GM12864 (cell line): ENCODE measurements around the gene TTC12.

Experiments used
- DNase-seq: peaks from one replicate; pipeline ENCODE4 v3.0.0-alpha.2; 2011; ENCODE audit warnings: low read depth
- H3K4me3 ChIP-seq: 2 replicates; pipeline ENCODE4 v1.5.1; 2011; ENCODE audit warnings: mild to moderate bottlenecking, low read depth, low read length, control low read depth
- TF ChIP-seq, protein P1 (sequence below): IDR thresholded peaks from 2 replicates; pipeline ENCODE4 v1.5.1; 2011; ENCODE audit warnings: low read depth, mild to moderate bottlenecking, moderate library complexity, low read length, control low read depth, inconsistent platforms; ENCODE audit errors: missing control alignments

Gene TTC12

DNA sequence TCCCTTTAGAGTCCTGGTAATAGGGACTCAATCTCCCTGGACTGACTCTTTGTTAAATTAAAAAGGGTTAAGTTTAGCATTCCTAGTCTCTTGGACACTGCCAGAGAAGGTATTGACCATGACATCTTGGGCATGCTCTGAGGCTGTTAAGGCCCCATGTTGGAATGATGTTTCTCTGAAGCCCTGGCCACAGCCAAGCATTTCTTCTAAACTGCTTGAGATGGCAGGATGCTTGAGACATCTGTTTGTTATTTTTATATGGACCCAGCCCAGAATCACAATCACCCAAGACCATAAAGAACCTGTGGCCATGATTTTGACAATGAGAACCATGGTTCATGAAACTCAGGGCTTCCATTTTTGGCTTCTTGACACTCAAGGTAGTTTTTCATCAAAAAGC lies 67.7 kb downstream of the TTC12 start:
- no peak for DNase-seq
- TF ChIP-seq, protein P1, sequence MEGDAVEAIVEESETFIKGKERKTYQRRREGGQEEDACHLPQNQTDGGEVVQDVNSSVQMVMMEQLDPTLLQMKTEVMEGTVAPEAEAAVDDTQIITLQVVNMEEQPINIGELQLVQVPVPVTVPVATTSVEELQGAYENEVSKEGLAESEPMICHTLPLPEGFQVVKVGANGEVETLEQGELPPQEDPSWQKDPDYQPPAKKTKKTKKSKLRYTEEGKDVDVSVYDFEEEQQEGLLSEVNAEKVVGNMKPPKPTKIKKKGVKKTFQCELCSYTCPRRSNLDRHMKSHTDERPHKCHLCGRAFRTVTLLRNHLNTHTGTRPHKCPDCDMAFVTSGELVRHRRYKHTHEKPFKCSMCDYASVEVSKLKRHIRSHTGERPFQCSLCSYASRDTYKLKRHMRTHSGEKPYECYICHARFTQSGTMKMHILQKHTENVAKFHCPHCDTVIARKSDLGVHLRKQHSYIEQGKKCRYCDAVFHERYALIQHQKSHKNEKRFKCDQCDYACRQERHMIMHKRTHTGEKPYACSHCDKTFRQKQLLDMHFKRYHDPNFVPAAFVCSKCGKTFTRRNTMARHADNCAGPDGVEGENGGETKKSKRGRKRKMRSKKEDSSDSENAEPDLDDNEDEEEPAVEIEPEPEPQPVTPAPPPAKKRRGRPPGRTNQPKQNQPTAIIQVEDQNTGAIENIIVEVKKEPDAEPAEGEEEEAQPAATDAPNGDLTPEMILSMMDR: no peak
- H3K4me3 ChIP-seq: no peak overlapping the region

DNA sequence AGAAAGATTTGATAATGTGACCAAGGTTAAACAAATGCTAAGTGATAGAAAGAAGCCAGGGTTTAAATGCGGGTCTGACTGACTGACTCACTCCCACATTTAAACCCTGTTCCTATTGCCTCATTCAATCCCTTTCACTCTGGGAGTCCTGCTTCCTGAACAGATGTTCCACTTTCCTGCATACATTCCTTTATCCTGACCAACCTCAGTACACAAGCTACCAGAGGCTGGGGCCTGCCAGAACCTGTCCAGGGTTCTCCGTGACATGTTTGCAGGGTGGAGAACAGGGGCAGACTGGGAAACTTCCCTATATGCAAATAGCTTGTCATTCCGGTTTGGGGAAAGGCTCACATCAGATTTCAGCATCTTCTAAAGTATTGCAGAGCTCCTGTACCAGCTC lies 70.2 kb downstream of the TTC12 start:
- no peak overlapping the region for H3K4me3 ChIP-seq
- no peak for DNase-seq
- TF ChIP-seq, protein P1: no peak

DNA sequence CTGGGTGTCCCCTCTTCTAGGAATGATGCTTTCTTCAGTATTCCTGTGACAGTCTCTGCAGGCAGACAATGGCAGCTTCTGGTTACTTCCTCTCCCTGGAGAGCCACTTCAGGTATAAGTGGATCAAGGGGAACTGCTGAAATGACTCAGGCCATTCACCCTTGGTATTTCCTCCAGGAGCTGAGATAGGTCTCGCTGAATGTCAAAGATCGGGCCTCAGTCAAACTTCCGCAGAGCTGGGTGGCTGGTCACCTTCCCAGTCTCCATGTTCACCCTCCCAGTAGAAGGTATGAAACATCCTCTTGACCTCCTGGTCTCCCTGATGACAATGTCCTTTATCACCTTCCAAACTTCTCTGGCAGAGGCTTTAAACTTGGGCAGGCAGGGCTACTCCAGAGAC lies 71.4 kb downstream of the TTC12 start:
- DNase-seq: no peak
- TF ChIP-seq, protein P1: no peak
- H3K4me3 ChIP-seq: no peak overlapping the region

DNA sequence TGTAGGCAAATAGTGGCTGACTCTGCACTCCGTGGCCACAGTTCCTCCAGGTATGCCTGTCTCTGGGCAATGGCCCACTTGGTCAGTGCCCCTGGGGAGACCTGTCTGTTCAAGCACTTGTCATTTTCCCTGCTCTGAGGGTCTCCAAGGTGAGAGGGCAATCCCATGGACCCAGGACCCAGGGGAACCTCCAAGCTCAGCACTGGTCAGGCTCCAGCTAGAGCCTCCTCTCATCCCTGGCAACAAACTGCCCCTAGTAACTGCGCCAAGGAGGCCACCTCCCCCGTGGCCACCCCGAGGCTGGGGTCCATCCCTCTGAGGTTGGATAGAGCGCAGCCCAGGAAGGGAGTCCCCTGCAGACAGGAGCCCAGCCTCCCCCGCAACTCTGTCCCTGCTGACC lies 72.5 kb downstream of the TTC12 start:
- TF ChIP-seq, protein P1: no peak
- H3K4me3 ChIP-seq: no peak overlapping the region
- DNase-seq: no peak

DNA sequence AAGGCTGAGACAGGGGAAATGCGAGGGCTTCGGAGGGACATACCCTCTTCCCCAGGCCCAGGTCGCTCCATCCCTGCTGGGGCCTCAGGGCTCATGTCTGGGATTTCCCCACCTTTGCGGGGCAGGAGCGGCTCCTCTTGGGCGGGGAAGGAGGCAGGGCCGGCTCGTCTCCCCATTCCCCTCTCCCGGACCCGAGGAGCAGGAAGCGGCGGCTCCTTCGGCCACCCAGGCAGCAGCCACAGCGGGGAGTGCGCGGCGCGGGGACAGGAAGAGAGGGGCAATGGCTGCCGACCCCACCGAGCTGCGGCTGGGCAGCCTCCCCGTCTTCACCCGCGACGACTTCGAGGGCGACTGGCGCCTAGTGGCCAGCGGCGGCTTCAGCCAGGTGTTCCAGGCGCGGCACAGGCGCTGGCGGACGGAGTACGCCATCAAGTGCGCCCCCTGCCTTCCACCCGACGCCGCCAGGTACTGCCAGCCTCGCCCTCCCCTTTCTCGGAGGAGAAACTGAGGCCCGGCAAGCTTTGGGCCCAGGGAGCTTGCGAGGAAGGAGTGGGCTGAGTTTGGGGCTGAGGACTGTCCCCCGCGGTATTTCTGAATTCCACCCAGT lies 73.3 kb downstream of the TTC12 start, which contains the start of gene ANKK1:
TSS of gene ANKK1 (plus strand) at position 175 of the 607 bp plus-strand sequence. CDS start at position 281, 106 bp downstream.
- DNase-seq: no peak
- H3K4me3 ChIP-seq: no peak within 1 kb of the TSS
- TF ChIP-seq, protein P1: peak; percentile 17

DNA sequence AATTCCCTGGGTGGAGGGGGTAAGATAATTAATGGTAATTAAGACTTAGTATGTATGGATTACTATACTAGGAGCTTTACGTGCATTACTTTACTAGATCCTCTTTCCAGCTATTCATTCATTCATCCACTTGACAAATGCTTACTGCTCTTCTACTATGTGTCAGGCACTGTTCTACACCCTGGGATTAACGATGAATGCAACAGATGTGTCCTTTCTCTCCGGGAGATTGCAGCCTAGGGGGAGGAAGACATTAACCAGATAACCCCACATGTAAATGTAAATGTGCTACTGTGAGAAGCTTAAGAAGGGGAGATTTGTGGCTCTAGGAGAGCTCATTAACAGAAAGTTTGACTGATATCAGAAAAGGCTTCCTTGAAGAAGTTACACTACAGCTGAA lies 74.9 kb downstream of the TTC12 start:
- DNase-seq: no peak
- TF ChIP-seq, protein P1: no peak
- H3K4me3 ChIP-seq: no peak overlapping the region

DNA sequence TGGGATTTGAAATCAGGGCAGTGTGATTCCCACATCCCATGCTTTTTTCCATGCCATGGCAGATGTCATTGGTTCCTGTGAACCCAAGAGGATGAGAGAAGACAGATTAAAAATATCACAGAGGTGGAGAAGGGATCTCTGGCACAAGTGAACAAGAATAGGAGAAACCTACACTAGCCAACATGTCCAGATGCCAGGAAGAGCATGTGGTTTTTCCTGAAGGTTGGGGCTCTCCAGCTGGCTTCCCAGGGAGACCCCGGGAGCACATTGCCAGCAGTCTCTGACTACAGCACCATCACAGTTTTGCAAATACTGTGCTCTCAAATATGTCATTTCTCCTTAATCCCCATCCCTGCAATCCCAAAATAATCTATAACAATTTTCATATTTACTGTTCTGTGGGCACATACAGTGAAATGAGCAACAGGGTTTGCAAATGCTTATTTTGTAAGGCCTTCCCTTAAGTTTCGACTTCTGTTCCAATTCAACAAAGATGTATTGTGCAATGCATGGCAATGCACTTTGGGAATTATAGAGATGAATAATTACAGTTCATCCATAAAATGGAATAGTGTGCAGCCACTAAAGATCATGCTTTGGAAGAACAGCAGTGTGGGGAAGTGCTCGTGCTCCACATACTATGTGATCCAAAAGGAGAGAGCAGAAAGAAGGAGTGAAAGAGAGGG lies 78.0 kb downstream of the TTC12 start:
- DNase-seq: no peak
- H3K4me3 ChIP-seq: no peak overlapping the region
- TF ChIP-seq, protein P1: no peak
